Measurements from ENCODE around the gene RIC8A.
"Not testable (repeated sequence)": the region's sequence is repeated elsewhere in the genome, so short reads cannot be mapped to it uniquely, and the experiment has no call there.

Gene RIC8A

DNA sequence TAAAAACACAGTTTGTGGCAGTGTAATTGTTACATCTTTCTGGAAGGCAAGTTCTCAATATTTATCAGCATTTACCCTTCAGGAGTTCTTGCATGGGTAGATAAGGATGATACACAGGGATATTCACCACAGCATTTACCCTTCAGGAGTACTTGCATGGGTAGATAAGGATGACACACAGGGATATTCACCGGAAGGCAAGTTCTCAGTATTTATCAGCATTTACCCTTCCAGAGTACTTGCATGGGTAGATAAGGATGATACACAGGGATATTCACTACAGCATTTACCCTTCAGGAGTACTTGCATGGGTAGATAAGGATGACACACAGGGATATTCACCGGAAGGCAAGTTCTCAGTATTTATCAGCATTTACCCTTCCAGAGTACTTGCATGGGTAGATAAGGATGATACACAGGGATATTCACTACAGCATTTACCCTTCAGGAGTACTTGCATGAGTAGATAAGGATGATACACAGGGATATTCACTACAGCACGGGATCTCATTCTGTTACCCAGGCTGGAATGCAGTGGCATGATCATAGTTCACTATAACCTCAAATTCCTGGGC, 13.2 kb downstream of the RIC8A start:
- not testable (repeated sequence) for DNase-seq

DNA sequence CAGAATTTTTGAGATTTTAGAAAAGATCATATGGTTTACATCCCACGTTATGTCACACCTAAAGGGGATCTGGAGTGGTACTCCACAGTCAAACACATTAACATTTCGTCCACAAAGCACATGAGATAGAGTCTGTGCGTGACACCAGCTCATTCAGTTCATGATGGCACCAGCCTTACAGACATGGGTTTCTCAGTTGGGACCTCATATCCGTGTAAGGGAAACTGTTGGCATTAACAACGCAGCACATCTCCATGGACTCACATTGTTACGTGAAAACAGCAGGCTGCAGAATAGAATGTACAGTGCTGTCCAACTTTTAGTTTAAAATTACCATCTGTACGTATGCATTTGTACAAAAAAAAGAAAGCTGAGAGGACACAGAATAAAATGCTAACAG, 14.0 kb downstream of the RIC8A start:
- DNase-seq = no peak

DNA sequence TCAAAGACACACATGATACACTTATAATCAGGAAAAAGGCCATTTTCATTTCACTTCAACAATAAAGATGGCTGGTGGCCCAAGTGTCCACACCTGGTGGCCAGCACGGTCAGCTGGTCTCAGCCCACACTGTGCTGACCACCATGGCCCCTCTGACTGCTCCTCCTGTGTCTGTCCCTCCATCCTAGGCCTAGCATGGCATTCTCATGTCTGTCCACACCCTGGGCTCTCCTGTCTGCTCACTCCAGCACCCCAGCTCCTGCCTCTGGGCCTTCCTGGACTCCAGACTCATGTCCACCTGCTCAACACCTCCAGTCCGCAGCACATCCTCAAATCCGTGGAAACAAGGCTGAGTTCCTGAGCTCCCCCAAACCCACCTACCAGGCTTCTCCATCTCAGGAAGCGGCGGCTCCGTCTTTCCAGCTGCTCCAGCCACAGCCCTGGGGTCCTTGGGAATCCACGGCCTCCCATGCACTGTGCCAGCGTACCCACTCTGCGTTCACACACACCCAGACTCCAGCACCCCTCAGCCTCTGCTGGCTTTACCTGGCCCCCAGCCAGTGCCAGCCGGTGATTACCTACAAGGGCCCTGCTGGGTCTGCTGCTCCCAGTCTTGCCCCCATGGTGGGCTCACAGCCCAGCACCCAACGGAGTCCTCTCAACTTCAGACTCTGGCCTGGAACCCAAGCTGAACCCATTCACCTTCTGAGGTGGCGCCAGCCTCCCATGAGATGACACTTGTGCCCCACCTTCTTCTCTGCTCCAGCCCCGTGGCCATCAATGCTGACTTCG, 14.7 kb downstream of the RIC8A start:
- DNase-seq = no peak

DNA sequence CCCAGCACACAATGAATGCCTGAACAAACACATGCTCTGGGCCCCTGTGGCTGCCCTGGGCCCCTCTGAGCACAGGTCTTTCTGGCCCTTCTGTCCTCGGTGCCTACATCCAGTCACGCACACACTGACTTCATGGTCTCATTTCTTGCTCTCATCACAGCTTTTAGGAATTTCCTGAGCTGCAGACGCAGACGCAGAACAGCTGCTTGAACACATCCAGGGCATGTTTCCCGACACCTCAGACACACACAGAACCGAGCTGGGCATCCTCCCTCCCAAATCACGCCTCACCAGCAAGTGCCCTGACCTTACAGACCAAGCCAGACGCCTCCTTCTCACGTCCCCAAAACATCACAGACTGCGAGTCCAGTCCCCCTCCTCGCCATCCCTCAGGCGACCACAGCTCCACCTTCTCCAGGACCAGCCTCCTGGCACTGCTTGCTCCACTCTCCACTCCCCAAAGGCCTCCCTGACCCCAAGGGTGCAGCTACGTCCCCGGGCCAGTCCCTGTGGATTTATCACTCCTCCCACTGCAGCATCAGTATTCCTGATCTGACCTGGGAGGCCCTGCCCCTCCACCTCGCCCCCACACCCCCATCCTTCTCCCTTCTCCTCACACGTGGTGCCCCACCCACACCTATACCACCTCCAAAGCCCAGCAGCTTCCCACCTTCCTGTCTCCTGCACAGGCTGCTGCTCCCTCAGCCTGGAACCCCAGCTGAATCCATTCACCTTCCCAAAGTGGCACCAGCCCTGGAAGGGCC, 15.7 kb downstream of the RIC8A start:
- DNase-seq = no peak

DNA sequence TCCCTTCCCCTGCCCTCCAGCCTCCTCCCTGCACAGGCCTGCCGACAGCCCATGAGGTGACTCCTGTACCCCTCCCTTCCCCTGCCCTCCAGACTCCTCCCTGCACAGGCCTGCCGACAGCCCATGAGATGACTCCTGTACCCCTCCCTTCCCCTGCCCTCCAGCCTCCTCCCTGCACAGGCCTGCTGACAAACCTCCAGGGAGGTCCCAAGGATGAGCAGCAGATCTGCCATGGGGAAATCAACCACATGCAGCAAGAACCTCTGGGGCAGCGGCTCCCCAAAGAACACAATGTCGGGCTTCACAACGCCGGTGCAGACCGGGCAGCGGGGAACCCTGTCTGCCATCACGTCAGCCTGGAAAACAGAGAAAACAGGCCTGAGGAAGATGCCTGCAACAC, 16.4 kb downstream of the RIC8A start:
- no peak for DNase-seq

DNA sequence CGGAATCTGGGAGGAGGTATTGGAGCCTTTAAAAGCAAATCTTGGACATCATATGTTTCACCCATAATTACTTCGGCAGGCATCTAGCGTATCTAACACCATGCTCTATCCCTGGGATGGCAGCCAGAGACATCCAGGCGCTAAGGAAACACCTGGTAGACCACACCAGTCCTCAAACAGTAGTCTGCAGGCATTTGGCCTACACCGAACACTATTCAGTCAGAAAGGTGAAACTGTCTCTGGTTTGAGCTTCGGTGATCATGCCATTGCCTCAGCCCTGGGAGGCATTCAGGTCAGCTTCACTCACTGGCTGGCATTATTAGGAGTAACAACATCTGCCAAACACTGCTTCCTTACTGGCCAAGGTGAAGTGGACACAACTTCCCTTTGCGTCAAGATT, 16.9 kb downstream of the RIC8A start:
- DNase-seq = no peak

DNA sequence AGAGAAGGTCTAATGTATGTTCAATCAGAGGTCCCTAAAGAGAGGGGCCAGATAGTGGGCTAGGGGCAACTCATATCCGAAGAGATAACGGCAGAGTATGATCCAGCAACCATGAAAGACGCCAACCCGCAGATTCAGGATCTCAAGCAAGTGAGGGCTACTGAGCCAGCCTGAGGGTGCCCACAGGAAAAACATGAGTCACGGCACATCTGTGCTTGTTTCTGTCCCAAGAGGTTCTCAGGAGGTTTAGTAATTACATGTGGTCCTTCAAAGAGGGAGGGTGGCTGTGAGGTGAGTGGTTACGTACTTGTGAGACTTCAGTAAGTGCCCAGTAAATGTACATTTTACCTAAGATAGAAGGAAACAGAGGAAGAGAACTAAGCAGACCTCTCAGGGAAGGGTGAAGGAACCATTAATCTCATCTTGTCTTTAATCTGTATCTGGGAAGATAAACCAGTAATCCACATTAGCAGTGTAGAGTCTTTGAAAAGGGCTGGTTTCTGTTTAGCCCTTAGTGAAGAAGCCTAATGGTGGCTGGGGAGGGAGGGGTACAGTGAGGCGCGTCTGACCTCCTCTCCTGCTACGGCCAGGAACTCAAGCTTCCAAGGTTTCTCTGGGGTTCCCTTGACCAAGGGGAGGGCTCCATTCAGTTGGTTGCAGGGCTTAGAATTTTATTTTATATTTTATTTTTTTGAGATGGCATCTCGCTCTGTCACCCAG, 18.4 kb downstream of the RIC8A start:
- DNase-seq = no peak

DNA sequence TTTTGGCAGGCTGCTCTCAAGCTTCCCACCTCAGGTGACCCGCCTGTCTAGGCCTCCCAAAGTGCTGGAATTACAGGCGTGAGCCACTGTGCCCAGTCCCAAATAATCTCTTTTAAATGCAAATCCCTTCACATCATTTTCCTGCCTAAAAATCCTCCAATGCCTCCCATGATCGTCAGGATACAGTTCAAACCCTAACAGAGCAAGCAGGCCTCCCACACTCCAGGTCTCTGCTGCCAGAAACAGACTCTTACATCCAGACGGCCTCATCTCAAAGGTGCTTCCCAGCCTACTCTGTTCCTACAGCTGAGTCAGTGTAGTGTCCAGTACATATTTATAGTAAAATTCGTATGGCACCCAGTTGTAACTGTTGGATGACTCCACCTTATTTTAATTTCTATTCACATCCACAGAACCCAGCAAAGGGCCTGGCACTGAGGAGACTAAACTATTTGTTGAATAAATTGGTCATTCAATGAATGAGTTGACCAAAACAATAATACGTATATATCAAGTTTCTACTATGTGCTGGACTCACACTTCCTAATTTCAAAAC, 20.4 kb downstream of the RIC8A start:
- DNase-seq = no peak

DNA sequence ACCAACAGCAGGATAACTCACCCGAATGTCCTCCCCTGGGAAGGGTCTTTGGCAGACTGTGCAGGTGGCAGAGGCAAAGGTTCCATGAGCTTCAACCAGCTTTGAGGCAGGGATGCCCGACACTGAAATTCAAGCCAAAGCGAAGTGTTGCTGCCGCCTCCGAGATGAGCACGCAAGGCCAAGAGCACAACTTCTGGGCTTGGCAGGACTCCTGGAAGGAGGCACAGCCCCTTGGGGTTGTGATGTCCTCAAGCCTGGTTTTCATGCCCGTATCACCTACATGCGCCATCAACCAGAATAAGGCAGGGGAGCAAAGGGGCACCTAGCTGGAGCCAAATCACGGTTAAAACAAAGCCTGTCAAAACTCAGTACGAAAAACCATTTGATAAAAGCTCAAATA, 22.9 kb downstream of the RIC8A start:
- DNase-seq = no peak

DNA sequence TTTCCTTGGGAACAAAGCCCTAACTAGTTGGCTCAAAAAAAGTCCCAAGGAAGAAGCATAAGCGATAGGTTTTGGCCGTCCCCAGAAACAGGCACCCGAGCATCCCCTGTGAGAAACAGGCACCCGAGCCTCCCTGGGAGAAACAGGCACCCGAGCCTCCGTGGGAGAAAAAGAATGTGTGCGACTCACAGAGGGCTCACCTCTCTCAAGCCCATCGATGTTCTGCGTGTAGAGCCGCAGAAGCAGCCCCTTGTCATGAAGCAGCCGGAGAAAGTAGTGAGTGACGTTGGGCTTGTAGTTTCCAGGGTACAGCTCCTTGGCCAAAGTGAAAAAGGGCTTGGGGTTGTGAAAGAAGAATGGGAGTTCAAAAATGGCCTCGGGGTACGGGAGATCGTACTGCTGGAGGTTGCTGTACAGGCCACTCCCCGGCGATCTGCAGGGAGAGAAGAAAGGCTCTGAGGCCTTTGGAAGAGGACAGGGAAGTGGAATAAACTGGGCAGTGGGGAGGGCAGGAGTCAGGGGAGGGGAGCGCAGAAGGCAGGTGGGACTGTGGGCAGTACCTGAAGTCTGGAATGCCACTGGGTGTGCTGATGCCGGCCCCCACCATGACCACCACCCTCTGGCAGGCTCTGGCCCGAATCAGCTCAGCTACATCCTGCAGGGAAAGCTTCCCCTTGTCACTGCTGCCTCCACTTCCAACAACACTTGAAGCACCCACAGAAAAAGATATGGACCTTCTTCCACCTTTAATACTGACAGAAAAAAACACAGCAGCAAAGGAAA, 25.5 kb downstream of the RIC8A start:
- no peak for DNase-seq

DNA sequence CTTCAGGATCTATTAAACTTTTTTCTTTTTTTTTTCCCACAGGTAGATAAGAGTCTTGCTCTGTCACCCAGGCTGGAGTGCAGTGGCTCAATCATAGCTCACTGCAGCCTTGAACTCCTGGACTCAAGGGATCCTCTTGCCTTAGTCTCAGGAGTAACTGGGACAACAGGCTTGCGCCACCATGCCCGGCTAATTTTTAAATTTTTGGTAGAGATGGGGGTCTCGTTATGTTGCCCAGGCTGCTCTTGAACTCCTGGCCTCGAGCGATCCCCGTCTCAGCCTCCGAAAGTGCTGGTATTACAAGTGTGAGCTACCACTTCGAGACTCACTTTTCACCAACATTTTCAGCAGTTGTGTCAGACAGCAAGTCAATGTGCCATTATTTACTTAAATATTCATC, 27.7 kb downstream of the RIC8A start:
- DNase-seq = no peak

DNA sequence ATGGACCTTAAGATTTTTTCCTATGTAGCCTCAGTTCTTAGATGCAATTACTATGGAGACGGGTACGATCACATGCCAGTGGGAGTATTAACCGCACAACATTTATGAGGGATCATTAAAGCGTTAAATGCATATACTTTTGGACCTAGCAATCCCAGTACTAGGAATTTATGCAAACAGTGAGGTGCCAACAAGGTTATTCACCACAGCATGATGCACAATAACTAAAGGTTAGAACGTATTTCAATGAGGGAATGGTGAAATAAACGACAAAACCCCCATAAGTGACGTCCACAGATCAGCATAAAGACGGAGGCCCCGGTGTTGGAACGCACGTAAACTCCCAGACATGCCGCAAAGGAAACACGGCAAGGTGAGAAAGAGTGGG, 28.1 kb downstream of the RIC8A start:
- no peak for DNase-seq

DNA sequence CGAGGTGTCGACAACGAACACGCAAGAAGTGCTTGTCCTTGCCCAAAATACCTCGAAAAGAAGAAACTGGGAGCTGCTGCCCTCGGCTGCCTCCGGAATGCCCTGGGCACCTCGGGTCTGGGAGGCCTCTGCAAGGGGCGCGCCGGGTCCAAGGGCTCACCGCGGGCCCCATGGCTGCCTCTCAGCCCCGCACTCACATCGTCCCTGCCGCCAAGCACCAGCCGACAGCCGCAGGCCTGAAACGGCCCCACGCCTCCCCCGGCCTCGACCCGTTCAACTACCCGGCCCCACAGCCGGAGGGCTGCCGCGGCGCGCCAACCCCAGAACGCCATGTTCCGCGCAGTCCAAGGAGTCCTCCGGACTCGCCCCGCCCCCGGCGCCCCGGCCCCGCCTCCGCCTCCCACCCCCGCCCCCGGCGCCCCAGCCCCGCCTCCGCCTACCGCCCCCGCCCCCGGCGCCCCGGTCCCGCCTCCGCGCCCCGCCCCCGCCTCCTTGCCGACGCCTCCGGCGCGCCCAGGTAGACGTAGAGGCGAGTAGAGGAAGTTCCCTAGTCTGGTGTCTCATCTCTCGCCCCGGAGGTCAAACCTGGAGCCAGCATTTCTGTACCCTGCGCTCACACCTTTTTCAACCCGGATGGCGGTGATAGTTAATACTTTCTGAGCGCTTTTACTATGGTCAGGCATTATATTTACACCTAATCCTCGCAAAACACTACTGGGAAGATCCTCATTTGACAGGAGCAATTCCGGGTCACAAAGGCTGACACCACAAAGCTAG, 28.7 kb downstream of the RIC8A start, which contains the start of gene SIRT3:
Gene SIRT3, minus strand, starts transcription at position 346 of the 777 bp plus-strand sequence. Its CDS starts 14 bp downstream, at position 332.
- DNase-seq = peak; percentile 66

DNA sequence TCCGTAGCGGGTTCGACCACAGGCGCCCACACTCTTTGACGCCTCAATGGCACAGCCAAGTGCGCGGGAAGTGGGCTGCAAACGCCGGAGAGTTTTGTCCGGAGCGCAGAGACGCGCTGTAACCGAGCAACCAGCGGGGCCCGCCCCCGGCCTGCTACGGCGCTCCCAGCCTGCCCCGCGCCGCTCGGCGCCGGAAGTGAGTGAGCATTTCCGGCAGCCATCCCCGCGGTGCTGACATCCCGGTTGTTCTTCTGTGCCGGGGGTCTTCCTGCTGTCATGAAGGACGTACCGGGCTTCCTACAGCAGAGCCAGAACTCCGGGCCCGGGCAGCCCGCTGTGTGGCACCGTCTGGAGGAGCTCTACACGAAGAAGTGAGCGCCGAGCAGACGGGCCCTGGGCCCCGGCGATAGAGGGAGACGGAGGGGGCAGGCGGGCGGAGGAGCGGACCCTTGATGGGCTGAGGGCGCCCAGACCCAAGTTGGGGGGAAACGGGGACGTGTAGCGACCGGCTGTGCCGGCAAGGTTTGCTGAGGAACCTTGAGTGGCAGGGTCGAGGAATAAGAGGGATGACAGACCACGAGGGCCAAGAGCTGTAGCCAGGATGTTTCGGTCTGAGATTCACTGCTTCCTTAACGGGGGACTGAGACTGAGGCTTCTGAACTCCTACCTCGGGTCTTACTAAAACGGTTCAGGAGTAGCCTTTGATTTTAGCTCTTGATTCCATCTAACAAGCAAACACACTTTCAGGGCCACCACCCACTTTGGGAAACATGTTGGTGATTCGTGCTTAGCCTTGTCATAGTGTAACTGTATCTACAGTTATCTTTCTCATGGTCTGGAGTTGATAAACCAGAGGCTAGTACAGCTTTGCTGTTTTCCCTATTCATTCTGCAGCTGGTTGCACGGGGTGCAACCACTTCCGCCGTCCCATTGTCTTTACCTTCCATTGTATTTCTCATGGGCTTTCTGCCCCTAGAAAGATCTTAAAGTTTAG, 29.6 kb downstream of the RIC8A start, which contains the start of gene PSMD13:
Gene PSMD13, plus strand, starts transcription at position 203 of the 994 bp plus-strand sequence. Its CDS starts 74 bp downstream, at position 277.
- peak; percentile 73 for DNase-seq

DNA sequence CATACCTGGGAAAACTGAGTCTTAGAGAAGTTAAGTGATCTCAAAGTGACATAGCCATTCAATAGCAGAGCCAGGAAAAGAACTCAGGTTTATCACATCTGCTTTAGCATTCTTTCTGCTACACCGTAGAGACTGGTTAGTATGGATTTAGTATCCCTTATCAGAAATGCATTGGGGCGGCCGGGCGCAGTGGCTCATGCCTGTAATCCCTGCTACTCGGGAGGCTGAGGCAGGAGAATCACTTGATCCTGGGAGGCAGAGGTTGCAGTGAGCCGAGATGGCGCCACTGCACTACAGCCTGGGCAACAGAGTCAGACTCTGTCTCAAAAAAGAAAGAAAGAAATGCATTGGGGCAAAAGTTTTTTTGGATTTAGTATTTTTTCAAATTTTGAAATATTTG, 30.8 kb downstream of the RIC8A start:
- not testable (repeated sequence) for DNase-seq

DNA sequence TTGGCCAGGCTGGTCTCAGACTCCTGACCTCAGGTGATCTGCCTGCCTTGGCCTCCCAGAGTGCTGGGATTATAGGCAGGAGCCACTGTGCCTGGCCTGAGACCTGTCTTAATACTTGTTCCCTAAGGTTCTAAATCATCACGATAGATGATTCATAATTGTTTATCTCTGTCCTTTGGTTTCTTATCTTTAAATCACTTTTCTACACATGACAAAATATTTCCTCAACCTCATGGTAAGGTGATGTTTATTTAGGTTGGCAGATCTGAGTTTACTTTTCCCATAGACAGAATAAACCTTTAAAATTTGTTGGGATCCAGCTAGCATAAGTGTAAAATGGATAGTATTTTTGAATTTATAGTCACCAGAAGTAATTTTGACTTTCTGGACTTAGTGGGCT, 32.8 kb downstream of the RIC8A start:
- DNase-seq = no peak

DNA sequence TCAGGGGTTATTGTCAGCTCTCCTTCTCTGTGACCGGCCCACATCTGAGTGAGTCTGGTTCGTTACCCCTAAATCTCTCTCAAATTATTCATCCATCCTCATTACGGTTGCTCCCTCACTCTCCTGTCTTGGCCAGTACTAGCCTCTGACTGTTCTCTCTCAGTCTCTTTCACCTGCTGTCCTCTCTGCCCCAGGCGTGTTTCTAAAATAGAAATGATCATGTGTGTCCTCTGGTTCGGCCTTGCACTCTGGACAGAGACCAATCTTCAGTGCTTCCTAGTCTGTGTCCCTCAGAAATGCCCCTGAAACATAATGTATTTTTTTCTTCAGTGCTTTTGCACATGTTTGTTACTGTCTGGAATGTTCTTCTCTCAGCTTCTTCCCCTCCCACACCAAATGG, 34.1 kb downstream of the RIC8A start:
- DNase-seq = no peak

DNA sequence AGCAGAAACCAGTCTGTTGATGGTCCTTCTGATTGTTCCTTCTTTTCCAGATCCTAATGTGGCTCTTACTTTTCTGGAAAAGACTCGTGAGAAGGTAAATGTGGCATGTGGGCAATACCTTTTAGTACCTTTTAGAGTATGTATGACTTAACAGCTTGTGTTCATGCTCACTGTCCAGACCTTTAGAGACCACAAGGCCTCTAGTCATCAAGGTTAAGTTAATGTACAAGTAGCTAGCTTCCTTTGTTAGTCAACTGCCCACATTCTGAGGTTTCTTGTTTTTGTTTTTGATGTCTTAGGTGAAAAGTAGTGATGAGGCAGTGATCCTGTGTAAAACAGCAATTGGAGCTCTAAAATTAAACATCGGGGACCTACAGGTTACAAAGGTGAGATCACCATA, 36.9 kb downstream of the RIC8A start:
- DNase-seq = no peak

DNA sequence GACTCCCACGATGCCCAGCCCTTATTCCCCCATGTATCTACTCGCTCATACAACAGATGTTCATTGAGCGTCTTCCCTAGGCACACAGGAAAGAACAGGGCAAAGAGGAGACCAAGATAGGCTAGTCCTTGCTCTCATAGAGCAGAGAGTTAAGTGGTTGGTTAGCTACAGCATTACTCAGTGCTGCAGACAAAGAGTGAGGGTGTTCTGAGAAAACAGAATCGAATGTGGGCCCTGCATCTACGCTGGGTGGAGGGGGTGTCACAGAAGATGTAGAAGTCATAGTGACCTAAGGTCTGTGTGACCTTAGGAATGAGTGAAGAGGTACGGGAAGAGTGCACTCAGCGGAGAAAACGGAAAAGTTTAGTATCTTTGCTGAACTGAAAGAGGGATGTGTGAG, 41.6 kb downstream of the RIC8A start:
- no peak for DNase-seq

DNA sequence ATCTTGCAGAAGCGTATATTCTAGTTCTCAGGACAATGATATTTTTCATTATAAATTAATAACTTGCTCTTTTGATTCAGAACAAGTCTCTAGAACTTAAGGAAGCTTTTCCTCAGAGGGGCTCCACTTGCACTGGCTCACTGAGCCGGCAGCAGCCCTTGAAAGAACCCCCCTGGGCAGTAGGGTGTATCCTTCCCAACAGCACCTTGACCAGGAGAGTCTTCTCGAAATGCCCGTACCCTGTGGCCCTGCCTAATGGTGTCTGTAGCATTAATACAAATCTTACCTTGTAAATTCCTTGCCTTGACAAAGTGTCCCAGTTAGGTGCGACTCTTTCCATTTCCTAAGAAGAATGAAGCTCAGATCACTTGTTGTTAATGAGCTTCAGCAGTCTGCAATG, 42.8 kb downstream of the RIC8A start:
- no peak for DNase-seq
